GM21786 (cell line): ENCODE measurements around the gene MEX3D.

Experiments
- ATAC-seq: cut with Tn5 transposase; IDR thresholded peaks from one replicate; pipeline ENCODE4 v1.9.1; 2021; ENCODE audit not compliant: unreplicated experiment

MEX3D gene

GRCh38 chr19:1568320-1569019 is at the start of gene MEX3D:
TSS of gene MEX3D (minus strand) at chr19:1568325. CDS start at chr19:1568058, 267 bp downstream.
- no peak for ATAC-seq

- no peak for ATAC-seq
Measured at GRCh38 chr19:1616875-1617274, 48.8 kb upstream of the MEX3D start.

GRCh38 chr19:1616396-1616795 is 48.3 kb upstream of the MEX3D start:
- no peak for ATAC-seq

- no peak for ATAC-seq
Measured at GRCh38 chr19:1615156-1615765, 47.1 kb upstream of the MEX3D start.

GRCh38 chr19:1613808-1614570 is 45.9 kb upstream of the MEX3D start:
- no peak for ATAC-seq

GRCh38 chr19:1613146-1613545 is 45.0 kb upstream of the MEX3D start:
- no peak for ATAC-seq

GRCh38 chr19:1612114-1613086 is 44.3 kb upstream of the MEX3D start:
- ATAC-seq, result no peak

- ATAC-seq, result no peak
Measured at GRCh38 chr19:1611353-1611752, 43.2 kb upstream of the MEX3D start.

GRCh38 chr19:1610579-1610978 is 42.5 kb upstream of the MEX3D start:
- no peak for ATAC-seq

- no peak for ATAC-seq
Measured at GRCh38 chr19:1609680-1610474, 41.8 kb upstream of the MEX3D start.

GRCh38 chr19:1609103-1609396 is 40.9 kb upstream of the MEX3D start:
- ATAC-seq, result no peak

- no peak for ATAC-seq
Measured at GRCh38 chr19:1608359-1609102, 40.4 kb upstream of the MEX3D start.

- ATAC-seq, result no peak
Measured at GRCh38 chr19:1606138-1606651, 38.1 kb upstream of the MEX3D start.

- peak; percentile 84 for ATAC-seq
Measured at GRCh38 chr19:1605236-1606137, 37.4 kb upstream of the MEX3D start, which contains the start of gene UQCR11. TSS of gene UQCR11 (minus strand) at chr19:1605462. CDS start at chr19:1605409, 53 bp downstream.

- ATAC-seq, result no peak
Measured at GRCh38 chr19:1602091-1602707, 34.1 kb upstream of the MEX3D start.

- ATAC-seq, result no peak
Measured at GRCh38 chr19:1601613-1602064, 33.5 kb upstream of the MEX3D start.

GRCh38 chr19:1599460-1599846 is 31.3 kb upstream of the MEX3D start:
- ATAC-seq, result no peak
